GM12873 (cell line): ENCODE results near the gene GLYR1.

ENCODE experiments used
- CTCF ChIP-seq: IDR thresholded peaks from 2 replicates; pipeline ENCODE4 v1.5.1; 2012; ENCODE audit warnings: low read depth, mild to moderate bottlenecking, moderate library complexity, low read length, control low read depth; ENCODE audit not compliant: insufficient read depth; ENCODE audit errors: missing control alignments

The GLYR1 gene

DNA sequence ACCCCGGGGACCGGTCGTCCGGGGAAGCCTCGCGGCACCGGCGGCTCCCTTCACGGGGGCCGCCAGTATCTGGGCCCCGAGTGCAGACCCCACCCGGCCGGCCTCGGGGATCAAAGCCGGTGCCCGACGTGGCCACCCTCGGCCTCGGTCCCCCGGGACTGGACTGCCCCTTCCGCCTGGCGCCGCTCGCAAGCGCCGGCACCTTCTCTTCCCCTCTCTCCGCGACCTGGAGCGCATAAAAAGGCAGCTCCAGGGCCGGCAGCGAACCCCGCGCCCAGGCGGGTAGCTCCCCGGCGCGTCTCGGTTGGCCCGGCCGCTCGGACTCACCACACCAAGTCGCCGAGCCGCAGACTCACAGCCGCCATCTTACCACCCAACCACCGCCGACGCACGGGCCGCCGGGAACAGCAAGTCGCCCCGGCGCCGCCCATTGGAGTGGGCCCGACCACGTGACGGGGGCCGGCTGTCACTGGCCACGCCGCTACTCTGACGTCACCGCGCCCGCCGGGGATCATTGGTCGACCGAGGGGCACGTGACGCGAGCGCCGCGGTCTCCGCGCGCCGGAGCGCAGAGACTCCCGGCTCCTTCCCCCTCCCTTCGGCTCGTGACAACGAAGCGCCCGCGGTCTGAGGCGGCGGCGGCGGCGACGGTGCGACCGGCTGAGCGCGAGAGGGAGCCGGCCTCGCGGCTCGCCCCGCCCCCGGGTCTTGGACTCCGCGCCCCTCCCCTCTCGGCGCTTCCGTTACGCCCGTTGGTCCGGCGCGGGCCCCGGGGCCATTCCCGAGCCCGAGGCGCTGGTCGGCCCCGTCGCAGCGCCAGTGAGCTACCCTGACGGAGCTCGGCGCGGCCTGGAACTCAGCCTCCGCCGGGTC is at the start of gene GLYR1, which contains the start of gene UBN1:
Gene GLYR1, minus strand, starts transcription at position 388 of the 873 bp plus-strand sequence. Its CDS starts 23 bp downstream, at position 365.
Gene UBN1, plus strand, starts transcription at position 581 of the 873 bp plus-strand sequence. CDS start 5,437 bp downstream, outside the sequence.
- no peak for TF ChIP-seq CTCF

GRCh38 chr16:4895366-4895765 is 48.3 kb upstream of the GLYR1 start:
- no peak for TF ChIP-seq CTCF

DNA sequence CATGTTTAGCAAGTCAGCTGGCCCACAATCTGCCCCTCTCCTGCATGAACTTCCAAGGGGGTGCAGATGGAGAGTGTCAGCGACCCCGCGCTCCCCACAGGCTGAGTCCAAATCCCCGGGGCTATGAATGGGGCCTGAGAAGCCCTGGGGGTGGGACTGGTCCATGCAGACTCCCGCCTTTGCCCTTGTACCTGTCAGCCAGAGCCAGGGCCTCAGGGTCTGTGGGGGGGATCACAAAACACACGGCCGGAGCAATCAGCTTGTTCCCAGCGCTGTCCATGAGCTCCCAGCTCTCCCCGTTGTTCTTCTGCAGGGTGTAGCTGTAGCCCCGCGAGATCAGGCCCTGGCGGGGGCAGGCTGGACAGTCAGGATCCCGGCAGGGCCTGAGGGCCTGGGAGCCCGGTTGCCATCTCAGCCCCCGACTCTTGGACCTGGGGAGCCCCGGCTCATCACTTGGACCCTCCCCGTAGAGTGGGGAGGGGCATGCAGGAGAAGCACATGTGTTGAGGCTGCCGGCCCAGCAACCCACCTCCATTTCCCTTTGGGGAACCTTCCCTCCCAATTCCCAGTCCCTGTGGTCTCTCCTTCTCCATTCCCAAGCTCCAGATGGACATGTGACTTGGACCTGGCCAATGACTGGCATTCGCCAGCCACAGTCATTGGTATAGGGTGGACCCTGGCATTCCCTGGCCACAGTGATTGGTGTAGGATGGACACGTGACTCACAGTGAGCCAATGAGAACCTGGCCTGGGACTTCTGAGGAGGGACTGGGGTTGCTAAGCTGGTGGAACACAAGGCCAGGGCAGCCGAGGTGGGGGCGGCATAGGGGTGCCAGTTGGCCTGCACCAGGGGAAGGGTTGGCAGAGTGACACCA is 47.4 kb upstream of the GLYR1 start:
- no peak for TF ChIP-seq CTCF

DNA sequence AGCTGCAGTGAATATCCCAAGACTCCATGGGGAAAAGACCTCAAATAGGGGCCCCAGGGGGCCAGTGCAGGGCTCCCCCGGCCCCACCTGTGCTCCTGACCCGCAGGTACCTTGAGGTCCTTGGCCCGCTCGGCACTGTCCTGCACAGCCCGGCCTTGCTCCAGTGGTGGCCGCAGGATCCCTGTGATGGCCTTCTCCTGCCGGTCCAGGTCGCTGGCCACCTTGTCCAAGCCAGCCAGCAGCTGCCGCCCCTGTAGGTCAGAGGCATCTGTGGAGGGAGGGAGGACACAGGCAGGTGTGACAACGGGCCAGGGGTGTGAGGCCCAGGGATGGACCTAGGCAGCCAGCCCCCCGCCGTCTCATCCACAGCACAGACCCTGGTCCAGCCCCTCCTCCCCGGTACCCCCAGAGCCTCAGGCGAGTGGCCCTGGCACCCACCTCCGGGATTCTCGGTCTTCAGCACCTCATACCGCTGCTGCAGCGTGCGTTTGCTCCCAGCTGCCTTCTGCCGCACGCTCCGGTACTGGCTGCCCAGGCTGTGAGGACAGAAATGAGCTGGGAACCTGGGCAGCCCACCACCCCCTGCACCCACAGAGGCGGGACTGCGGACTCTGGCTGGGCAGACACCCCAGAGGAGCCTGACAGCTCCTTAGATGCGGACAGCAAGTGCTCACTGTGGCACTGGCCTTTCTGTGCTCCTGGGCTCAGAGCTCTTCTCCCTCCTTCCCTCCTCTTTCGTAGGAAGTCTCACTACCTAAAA is 46.2 kb upstream of the GLYR1 start:
- no peak for TF ChIP-seq CTCF

DNA sequence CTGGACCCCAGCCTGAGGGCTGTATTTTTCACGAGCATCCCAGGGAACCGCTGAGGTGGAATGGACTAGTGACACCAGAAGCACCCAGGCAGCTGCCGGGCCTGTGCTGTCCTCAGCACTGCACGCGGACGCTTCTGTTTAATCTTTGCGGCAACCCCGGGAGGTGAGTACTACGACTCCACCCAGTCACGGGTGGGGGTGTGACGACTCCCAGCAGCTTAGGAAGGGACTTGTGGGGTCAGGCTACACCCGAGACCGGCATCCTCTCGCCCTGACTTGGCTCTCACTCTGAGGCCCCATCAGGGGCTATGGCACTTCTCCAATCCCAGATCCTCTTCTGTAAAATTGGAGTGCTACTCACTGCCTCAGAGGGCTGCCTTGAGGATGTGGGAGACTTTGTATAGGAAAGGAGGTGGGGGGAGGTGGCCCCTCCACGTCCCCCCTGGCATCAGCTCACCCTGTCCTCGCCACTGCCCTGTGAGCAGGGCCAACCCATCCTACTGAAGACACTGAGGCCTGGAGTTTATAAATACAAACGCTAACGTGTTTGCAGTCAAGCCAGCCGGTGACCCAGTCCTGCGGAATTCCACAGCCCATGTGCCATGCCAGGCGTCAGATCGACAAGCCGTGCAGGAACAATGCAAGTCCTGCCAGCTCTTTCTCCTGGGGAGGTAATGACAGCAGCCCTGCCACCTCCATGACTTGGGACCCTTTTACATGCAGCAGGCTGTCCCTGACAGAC is 45.4 kb upstream of the GLYR1 start:
- TF ChIP-seq CTCF, result no peak

GRCh38 chr16:4891886-4892216 is 44.8 kb upstream of the GLYR1 start:
- no peak for TF ChIP-seq CTCF
